Large intestine (tissue), 3 donors: ENCODE measurements around the gene DAG1. TPM values are rescaled to one million over a fixed set of nuclear protein-coding genes. Genes with fewer than 3 reads are reported as not detected.
A peak's percentile ranks its signal among the peaks of the same experiment; 100 is the strongest.

ENCODE experiments used
- DNase-seq, 2 donors: peaks; one replicate each; pipeline versions ENCODE4 v3.0.0 to v3.0.0-alpha.2; 2013
- H3K27ac ChIP-seq: one replicate; pipeline ENCODE4 v1.5.1; 2013; ENCODE audit warnings: low read length
- H3K27me3 ChIP-seq: 2 replicates; pipeline ENCODE4 v1.6.1; 2013; ENCODE audit warnings: low read length; ENCODE audit not compliant: control insufficient read depth, insufficient read depth
- H3K36me3 ChIP-seq: 2 replicates; pipeline ENCODE4 v1.6.1; 2013; ENCODE audit warnings: low read length; ENCODE audit not compliant: control insufficient read depth, insufficient read depth
- H3K4me1 ChIP-seq: one replicate; pipeline ENCODE4 v1.6.1; 2013; ENCODE audit warnings: low read length; ENCODE audit not compliant: control insufficient read depth, insufficient read depth
- H3K4me3 ChIP-seq: one replicate; pipeline ENCODE4 v1.5.1; 2013; ENCODE audit warnings: low read length
- H3K9me3 ChIP-seq: one replicate; pipeline ENCODE4 v1.6.1; 2013; ENCODE audit warnings: mild to moderate bottlenecking, low read depth, low read length, moderate library complexity; ENCODE audit not compliant: control insufficient read depth
- WGBS: methylation state at CpG from one replicate; pipeline ENCODE4 v1.1.5; 2013; ENCODE audit warnings: low lambda C conversion rate; ENCODE audit not compliant: insufficient coverage; 5-methylcytosine and 5-hydroxymethylcytosine counted together
- polyA plus RNA-seq: library from polyadenylated mRNA; unstranded; fragments of 120-200 nt; gene quantifications from one replicate; pipeline ENCODE4 v1.2.1, GENCODE V29; 2013

DAG1 gene
- polyA plus RNA-seq, 1 donor: 41.7 TPM

DNA sequence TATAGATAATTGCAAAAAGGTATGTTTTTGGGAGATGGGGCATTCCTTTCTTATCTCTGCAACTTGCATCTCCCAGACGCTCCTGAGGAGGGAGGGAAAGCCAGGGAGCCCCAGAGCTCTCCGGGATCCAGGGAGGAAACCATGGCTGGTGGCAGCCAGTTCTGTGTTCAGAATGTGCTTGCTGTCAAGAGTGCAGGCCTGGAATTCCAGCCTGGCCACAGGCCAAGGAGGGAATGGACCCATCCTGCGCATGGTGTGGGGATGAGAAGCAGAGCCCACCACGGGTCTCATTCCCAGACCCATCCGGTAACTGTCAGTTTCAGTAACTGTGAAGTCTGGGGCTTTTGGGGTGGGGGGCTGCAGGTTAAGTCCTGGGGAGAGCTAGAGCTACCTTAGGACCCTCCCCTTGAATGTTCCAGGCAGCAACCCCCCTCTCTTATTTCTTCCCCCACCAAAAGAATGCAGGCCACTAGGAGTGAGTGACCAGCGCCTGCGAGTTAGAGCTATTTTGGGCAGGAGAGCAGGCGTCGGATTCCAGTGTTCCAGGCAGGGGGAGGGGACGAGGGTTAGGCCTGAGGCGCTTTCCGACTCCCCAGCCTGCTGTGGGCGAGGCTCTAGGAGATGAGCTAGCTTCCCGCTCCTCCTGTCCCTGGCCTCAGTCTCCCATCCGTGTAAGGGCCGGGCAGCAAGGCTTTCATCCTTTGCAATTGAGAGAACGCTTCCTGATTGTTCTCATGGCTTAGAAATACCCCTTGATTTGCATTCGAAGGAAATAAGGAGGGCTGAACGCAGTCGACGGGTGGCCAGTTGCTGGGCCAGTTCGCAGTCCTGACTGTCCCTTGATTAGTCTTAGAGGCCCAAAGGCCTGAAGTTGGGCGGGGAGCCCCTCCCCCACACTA is 781 bp upstream of the DAG1 start:
- 0% methylated on average over 1 of the region's 23 CpGs for WGBS
- peak; percentile 44 to 62 for DNase-seq
- Histone ChIP-seq H3K4me1 (peaks cover 23% of the 10 kb centered on the region), H3K27me3 (no peaks in the 10 kb centered on the region), H3K4me3 (peak overlapping the region; percentile 47), H3K9me3 (no peaks in the 10 kb centered on the region), H3K27ac (peak overlapping the region; percentile 94), H3K36me3 (no peaks in the 10 kb centered on the region)

DNA sequence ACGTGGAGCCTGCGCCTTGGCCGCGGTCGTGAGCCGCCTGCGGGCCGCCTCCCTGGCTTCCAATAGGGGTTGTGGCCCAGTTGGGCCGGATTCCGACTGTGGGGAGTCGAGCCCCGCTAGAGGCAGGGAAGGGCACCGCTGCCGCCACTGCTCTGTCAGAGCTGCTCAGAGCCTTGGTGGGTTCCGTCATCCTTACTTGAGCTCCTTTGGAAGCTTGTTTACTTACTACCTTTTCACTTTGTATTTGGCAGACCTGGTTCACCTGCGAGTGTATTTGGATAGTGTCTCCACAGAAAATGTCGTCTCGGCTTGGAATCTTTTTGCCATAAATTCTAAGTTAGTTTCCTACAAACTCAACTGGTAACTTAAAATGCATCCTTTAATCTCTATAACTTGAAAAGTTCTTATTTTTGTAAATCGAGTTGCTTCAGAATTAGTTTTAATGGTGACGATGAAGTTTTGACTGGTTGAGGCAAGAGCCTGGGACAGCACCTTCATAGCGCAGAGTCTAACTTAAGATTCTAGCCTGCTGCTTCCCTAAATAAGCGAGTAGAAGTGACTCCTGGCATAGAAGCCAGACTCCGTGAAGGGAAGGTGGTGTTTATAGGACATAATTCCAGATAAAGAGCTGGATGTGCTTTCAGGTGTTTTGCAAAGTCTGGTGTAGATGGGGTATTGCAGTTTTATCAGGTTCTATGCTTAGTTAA is 800 bp downstream of the DAG1 start:
- DNase-seq: peak in 1 of 2 donors; percentile 37
- WGBS: 0% methylated on average over 3 of the region's 23 CpGs
- Histone ChIP-seq H3K27ac (peak overlapping the region; percentile 95), H3K36me3 (no peaks in the 10 kb centered on the region), H3K4me3 (peak overlapping the region; percentile 83), H3K9me3 (no peaks in the 10 kb centered on the region), H3K27me3 (no peaks in the 10 kb centered on the region), H3K4me1 (peaks cover 17% of the 10 kb centered on the region)

DNA sequence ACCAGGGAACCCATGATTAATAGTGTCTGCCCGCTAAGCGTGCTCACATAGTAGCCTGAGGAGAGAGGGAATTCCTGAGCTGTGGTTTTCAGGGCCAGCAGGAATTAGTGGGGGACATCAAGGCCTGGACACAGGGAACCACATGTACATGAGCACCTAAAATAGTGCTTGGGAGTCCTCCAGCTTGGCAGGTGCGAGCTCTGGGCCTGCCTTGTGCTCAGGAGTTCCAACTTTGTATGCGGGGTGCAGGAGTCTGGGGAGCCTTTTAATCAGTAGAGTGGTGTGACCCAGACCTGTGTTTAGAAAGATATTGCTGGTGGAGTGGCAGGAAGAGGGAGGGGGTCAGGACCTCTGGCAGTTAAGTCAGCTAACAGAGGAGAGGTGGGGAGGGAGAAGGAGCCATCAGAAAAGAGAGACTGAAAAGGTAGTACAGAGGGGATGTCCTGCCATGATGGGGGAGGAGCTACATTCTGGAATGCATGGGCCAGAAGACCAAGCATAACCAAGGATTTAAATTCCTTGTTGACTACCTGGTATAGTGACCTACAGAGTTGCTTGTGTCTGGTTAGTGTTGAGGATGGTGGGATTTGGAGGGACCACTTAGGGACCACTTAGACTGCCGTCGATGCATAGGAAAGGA is 1.9 kb downstream of the DAG1 start:
- WGBS: no CpG with 5 or more reads among the region's 6 CpGs
- Histone ChIP-seq H3K36me3 (peaks cover 2% of the 10 kb centered on the region), H3K9me3 (no peaks in the 10 kb centered on the region), H3K4me1 (peaks cover 16% of the 10 kb centered on the region), H3K27me3 (no peaks in the 10 kb centered on the region), H3K4me3 (peak overlapping the region; percentile 83), H3K27ac (peak overlapping the region; percentile 95)
- no peak for DNase-seq

DNA sequence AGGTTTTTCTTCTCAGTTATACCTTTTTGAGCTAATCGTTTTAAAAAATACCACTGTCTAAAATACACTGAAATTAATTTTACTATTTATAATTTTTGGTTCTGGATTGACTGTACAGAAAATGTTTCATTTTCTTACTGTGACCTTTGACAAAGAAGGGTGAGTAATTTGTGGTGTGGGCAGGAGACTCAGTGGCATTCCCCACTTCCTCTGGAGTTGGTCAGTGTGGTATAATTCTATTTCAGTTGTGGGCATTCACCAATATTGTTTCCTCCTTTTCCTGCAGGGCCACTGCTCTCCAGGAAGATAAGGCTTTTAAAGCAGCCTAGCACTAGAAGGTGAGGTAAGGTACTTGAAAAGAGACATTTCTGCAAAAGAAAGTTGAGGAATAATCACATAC is 6.5 kb downstream of the DAG1 start:
- no CpG with 5 or more reads among the region's 1 CpG for WGBS
- DNase-seq: no peak
- no peaks in the 10 kb centered on the region for H3K27me3 ChIP-seq
- peaks cover 21% of the 10 kb centered on the region for H3K36me3 ChIP-seq
- H3K4me1 ChIP-seq: peaks cover 8% of the 10 kb centered on the region
- H3K4me3 ChIP-seq: no peak overlapping the region
- H3K27ac ChIP-seq: no peak overlapping the region
- no peaks in the 10 kb centered on the region for H3K9me3 ChIP-seq

DNA sequence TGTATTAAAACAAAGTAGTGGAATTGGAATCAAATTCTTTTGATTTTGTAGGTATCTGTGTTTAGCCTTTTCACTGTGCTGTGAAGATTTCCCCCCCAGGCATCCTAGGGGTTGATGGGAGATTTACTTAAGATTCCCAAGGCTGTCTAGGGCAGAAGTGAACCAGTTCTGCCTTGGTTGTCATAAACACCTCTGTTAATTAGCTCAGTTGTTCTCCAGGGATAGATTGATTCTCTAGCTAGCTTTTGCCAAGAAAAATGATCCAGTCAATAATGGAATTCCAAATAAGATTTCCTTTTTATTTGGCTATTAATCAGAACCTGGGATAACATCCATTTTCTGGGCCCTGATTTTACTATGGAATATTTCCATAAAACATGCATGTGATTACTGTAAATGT is 12.7 kb downstream of the DAG1 start:
- Histone ChIP-seq H3K4me3 (no peak overlapping the region), H3K27ac (no peak overlapping the region), H3K9me3 (no peaks in the 10 kb centered on the region), H3K4me1 (peaks cover 6% of the 10 kb centered on the region), H3K36me3 (peaks cover 15% of the 10 kb centered on the region), H3K27me3 (no peaks in the 10 kb centered on the region)
- DNase-seq: no peak

DNA sequence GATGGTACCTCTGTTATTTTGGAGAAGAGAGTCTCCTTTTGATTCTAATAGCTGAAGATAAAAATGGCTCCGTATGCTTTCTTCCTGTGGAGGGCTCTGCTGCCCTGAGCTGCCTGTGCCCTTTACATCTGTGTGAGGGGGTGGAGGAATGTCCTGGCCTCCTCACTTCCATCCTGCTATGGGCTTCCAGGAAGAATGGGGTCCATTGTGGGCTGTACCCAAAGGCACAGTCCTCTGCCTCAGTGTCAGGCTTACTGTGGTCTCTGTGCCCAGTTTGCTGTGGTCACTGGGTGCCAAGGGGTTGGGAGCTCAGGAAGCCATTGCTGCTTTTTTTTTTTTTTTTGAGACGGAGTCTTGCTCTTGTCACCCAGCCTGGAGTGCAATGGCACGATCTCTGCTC is 14.4 kb downstream of the DAG1 start:
- Histone ChIP-seq H3K4me1 (peaks cover 6% of the 10 kb centered on the region), H3K36me3 (peaks cover 5% of the 10 kb centered on the region), H3K27me3 (no peaks in the 10 kb centered on the region), H3K27ac (no peak overlapping the region), H3K9me3 (no peaks in the 10 kb centered on the region), H3K4me3 (no peak overlapping the region)
- no peak for DNase-seq
- no CpG with 5 or more reads among the region's 3 CpGs for WGBS

DNA sequence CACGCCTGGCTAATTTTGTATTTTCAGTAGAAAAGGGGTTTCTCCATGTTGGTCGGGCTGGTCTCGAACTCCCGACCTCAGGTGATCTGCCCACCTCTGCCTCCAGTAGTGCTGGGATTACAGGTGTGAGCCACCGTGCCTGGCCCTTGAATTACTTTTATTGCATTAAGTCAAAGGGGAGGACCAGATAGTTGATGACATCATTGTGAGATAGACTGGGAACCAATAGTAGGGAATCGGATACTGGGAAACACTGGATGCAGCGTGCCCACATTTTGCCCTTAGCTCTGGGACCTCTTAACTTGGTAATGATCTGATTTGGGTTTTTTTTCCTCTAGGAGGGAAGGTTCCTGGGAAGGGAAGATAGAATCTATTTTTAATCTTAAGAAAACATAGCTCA is 19.2 kb downstream of the DAG1 start:
- DNase-seq: no peak
- Histone ChIP-seq H3K4me1 (peaks cover 6% of the 10 kb centered on the region), H3K27ac (no peak overlapping the region), H3K4me3 (no peak overlapping the region), H3K27me3 (no peaks in the 10 kb centered on the region), H3K9me3 (no peaks in the 10 kb centered on the region), H3K36me3 (peaks cover 3% of the 10 kb centered on the region)
- WGBS: no CpG with 5 or more reads among the region's 7 CpGs

DNA sequence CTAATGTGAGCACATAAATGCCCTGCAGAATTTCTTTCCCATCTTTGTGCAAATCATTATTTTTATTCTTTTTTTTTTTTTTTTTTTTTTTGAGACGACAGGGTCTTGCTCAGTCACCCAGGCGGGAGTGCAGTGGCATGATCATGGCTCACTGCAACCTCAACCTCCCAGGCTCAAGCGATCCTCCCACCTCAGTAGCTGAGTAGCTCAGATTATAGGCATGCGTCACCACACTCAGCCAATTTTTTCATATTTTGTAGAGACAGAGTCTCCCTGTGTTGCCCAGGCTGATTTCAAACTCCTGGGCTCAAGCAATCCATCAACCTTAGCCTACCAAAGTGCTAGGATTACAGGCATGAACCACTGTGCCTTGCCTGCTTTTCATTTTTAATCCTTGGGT is 22.9 kb downstream of the DAG1 start:
- Histone ChIP-seq H3K27me3 (no peaks in the 10 kb centered on the region), H3K36me3 (no peaks in the 10 kb centered on the region), H3K4me3 (no peak overlapping the region), H3K27ac (no peak overlapping the region), H3K4me1 (peaks cover 3% of the 10 kb centered on the region), H3K9me3 (no peaks in the 10 kb centered on the region)
- whole genome bisulfite sequencing: no CpG with 5 or more reads among the region's 4 CpGs
- DNase-seq: no peak

DNA sequence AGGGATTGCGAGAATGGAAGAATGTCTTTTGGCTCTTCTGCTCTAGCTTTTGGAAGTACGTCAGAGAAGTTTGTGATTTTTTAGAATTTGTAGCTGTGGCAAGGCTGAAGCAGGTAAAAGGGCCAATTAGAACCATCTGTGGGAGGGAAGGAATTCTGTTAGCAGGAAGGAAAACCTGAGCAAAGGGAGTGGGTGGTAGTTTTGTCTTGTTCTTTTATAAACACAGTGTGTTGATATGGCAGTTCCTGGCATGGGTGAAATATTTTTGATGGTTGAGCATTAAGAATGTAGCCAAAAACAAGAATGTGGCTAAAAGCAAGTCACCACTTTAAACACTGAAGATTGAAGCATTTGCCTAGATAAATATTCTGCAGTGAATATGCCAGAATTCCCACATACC is 23.8 kb downstream of the DAG1 start:
- H3K27ac ChIP-seq: no peak overlapping the region
- H3K36me3 ChIP-seq: no peaks in the 10 kb centered on the region
- no peak for DNase-seq
- 100% methylated on average over 1 of the region's 2 CpGs for WGBS
- no peaks in the 10 kb centered on the region for H3K9me3 ChIP-seq
- peaks cover 5% of the 10 kb centered on the region for H3K4me1 ChIP-seq
- no peak overlapping the region for H3K4me3 ChIP-seq
- H3K27me3 ChIP-seq: no peaks in the 10 kb centered on the region

DNA sequence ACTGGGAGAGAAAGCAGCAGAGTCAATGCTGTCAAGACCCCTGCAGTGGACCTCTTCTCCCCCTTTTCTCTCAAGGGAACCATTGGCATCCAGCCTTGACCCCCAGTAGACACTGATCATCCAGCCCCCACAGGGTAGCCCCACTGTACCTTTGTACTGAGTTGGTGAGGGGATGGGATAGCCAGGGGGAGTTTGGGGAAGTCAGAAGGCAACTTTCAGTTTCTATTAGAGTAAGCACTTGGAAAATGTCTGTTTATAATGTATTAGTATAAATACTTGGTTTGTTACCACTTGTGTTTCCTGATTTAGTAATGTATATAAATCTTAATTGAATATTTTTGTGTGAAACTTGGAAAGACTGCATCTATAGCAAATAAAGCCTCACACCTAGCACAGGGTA is 25.0 kb downstream of the DAG1 start:
- no peaks in the 10 kb centered on the region for H3K27me3 ChIP-seq
- H3K27ac ChIP-seq: no peak overlapping the region
- no peaks in the 10 kb centered on the region for H3K9me3 ChIP-seq
- peaks cover 6% of the 10 kb centered on the region for H3K4me1 ChIP-seq
- no peak overlapping the region for H3K4me3 ChIP-seq
- no peak for DNase-seq
- H3K36me3 ChIP-seq: no peaks in the 10 kb centered on the region
